NK-92 (cell line): Measurements from ENCODE around the gene FLVCR1.

ENCODE experiments used
- DNase-seq: peaks from one replicate; lab custom pipeline; 2025; ENCODE audit not compliant: unreplicated experiment; lab: John Stamatoyannopoulos, UW

FLVCR1 gene

GRCh38 chr1:212945056-212945455, 87.0 kb downstream of the FLVCR1 start:
- DNase-seq: no peak

GRCh38 chr1:212945463-212946160, 87.5 kb downstream of the FLVCR1 start:
- DNase-seq: no peak

GRCh38 chr1:212946872-212947271, 88.8 kb downstream of the FLVCR1 start:
- DNase-seq: no peak
